ENCODE measurements around the gene TTL.

TTL gene

GRCh38 chr2:112580084-112580483, 98.1 kb downstream of the TTL start:
- H3K4me1 ChIP-seq (ENCODE audit: control insufficient read depth, insufficient read depth, low read length), result no peaks in the 10 kb centered on the region
- no peaks in the 10 kb centered on the region for H3K9me3 ChIP-seq (ENCODE audit: control insufficient read depth, insufficient read depth, low read length)
- no peaks in the 10 kb centered on the region for H3K27me3 ChIP-seq (ENCODE audit: control insufficient read depth, insufficient read depth, low read length)
- no peak overlapping the region for H3K4me3 ChIP-seq (ENCODE audit: low read length)
- no CpG with 5 or more reads among the region's 7 CpGs for WGBS (ENCODE audit: insufficient coverage, insufficient read length)
- peaks cover 8% of the 10 kb centered on the region; the same call in 1 of the 2 replicates for H3K36me3 ChIP-seq (ENCODE audit: control insufficient read depth, insufficient read depth, low read length)
- DNase-seq (ENCODE audit: low read depth, low spot score), result no peak
- H3K27ac ChIP-seq (ENCODE audit: low read length), result no peak overlapping the region

- Histone ChIP-seq H3K4me3 (ENCODE audit: low read length) (no peak overlapping the region), H3K27ac (ENCODE audit: low read length) (no peak overlapping the region), H3K27me3 (ENCODE audit: control insufficient read depth, insufficient read depth, low read length) (no peaks in the 10 kb centered on the region), H3K9me3 (ENCODE audit: control insufficient read depth, insufficient read depth, low read length) (no peaks in the 10 kb centered on the region), H3K4me1 (ENCODE audit: control insufficient read depth, insufficient read depth, low read length) (no peaks in the 10 kb centered on the region), H3K36me3 (ENCODE audit: control insufficient read depth, insufficient read depth, low read length) (peaks cover 5% of the 10 kb centered on the region)
- no CpG with 5 or more reads among the region's 10 CpGs for WGBS (ENCODE audit: insufficient coverage, insufficient read length)
- no peak for DNase-seq (ENCODE audit: low read depth, low spot score)
Measured at GRCh38 chr2:112582314-112582746, 100.4 kb downstream of the TTL start.

- no CpG with 5 or more reads among the region's 19 CpGs for WGBS (ENCODE audit: insufficient coverage, insufficient read length)
- no peak overlapping the region for H3K27ac ChIP-seq (ENCODE audit: low read length)
- no peak for DNase-seq (ENCODE audit: low read depth, low spot score)
- H3K4me3 ChIP-seq (ENCODE audit: low read length), result peak overlapping the region; percentile 87; the same call in 1 of the 2 replicates
- no peaks in the 10 kb centered on the region for H3K9me3 ChIP-seq (ENCODE audit: control insufficient read depth, insufficient read depth, low read length)
- no peaks in the 10 kb centered on the region for H3K27me3 ChIP-seq (ENCODE audit: control insufficient read depth, insufficient read depth, low read length)
- H3K36me3 ChIP-seq (ENCODE audit: control insufficient read depth, insufficient read depth, low read length), result peaks cover 5% of the 10 kb centered on the region
- no peaks in the 10 kb centered on the region for H3K4me1 ChIP-seq (ENCODE audit: control insufficient read depth, insufficient read depth, low read length)
Measured at GRCh38 chr2:112583497-112584133, 101.7 kb downstream of the TTL start.

- Histone ChIP-seq H3K36me3 (ENCODE audit: control insufficient read depth, insufficient read depth, low read length) (peaks cover 5% of the 10 kb centered on the region), H3K27ac (ENCODE audit: low read length) (no peak within 1 kb of the TSS)
Measured at GRCh38 chr2:112584134-112584890, 102.4 kb downstream of the TTL start, which contains the start of gene CHCHD5. Gene CHCHD5, plus strand, starts transcription at chr2:112584609. Its CDS starts 39 bp downstream, at chr2:112584648.

GRCh38 chr2:112584891-112585250, 102.9 kb downstream of the TTL start:
- no peak for DNase-seq (ENCODE audit: low read depth, low spot score)
- H3K36me3 ChIP-seq (ENCODE audit: control insufficient read depth, insufficient read depth, low read length), result peaks cover 5% of the 10 kb centered on the region
- H3K27ac ChIP-seq (ENCODE audit: low read length), result no peak overlapping the region
- WGBS (ENCODE audit: insufficient coverage, insufficient read length), result no CpG with 5 or more reads among the region's 3 CpGs
- H3K4me3 ChIP-seq (ENCODE audit: low read length), result peak overlapping the region; percentile 87; the same call in 1 of the 2 replicates
- no peaks in the 10 kb centered on the region for H3K4me1 ChIP-seq (ENCODE audit: control insufficient read depth, insufficient read depth, low read length)
- no peaks in the 10 kb centered on the region for H3K27me3 ChIP-seq (ENCODE audit: control insufficient read depth, insufficient read depth, low read length)
- no peaks in the 10 kb centered on the region for H3K9me3 ChIP-seq (ENCODE audit: control insufficient read depth, insufficient read depth, low read length)

More at GRCh38 chr2:112584134-112584890, 102.4 kb downstream of the TTL start, which contains the start of gene CHCHD5:
- WGBS (ENCODE audit: insufficient coverage, insufficient read length), result no CpG with 5 or more reads among the region's 54 CpGs
- peak; percentile 81 for DNase-seq (ENCODE audit: low read depth, low spot score)
- Histone ChIP-seq H3K4me1 (ENCODE audit: control insufficient read depth, insufficient read depth, low read length) (no peaks in the 10 kb centered on the region), H3K9me3 (ENCODE audit: control insufficient read depth, insufficient read depth, low read length) (no peaks in the 10 kb centered on the region), H3K27me3 (ENCODE audit: control insufficient read depth, insufficient read depth, low read length) (no peaks in the 10 kb centered on the region), H3K4me3 (ENCODE audit: low read length) (peak within 1 kb of the TSS; percentile 87)

GRCh38 chr2:112585400-112585799, 103.4 kb downstream of the TTL start:
- no CpG with 5 or more reads among the region's 3 CpGs for WGBS (ENCODE audit: insufficient coverage, insufficient read length)
- no peaks in the 10 kb centered on the region for H3K27me3 ChIP-seq (ENCODE audit: control insufficient read depth, insufficient read depth, low read length)
- no peak overlapping the region for H3K27ac ChIP-seq (ENCODE audit: low read length)
- H3K4me3 ChIP-seq (ENCODE audit: low read length), result no peak overlapping the region
- peaks cover 5% of the 10 kb centered on the region for H3K36me3 ChIP-seq (ENCODE audit: control insufficient read depth, insufficient read depth, low read length)
- no peaks in the 10 kb centered on the region for H3K9me3 ChIP-seq (ENCODE audit: control insufficient read depth, insufficient read depth, low read length)
- H3K4me1 ChIP-seq (ENCODE audit: control insufficient read depth, insufficient read depth, low read length), result no peaks in the 10 kb centered on the region
- no peak for DNase-seq (ENCODE audit: low read depth, low spot score)

GRCh38 chr2:112585873-112586464, 104.0 kb downstream of the TTL start:
- no peak for DNase-seq (ENCODE audit: low read depth, low spot score)
- H3K4me3 ChIP-seq (ENCODE audit: low read length), result no peak overlapping the region
- WGBS (ENCODE audit: insufficient coverage, insufficient read length), result no CpG with 5 or more reads among the region's 18 CpGs
- no peaks in the 10 kb centered on the region for H3K9me3 ChIP-seq (ENCODE audit: control insufficient read depth, insufficient read depth, low read length)
- no peak overlapping the region for H3K27ac ChIP-seq (ENCODE audit: low read length)
- peaks cover 2% of the 10 kb centered on the region; the same call in 1 of the 2 replicates for H3K4me1 ChIP-seq (ENCODE audit: control insufficient read depth, insufficient read depth, low read length)
- no peaks in the 10 kb centered on the region for H3K27me3 ChIP-seq (ENCODE audit: control insufficient read depth, insufficient read depth, low read length)
- H3K36me3 ChIP-seq (ENCODE audit: control insufficient read depth, insufficient read depth, low read length), result peaks cover 5% of the 10 kb centered on the region

GRCh38 chr2:112588611-112589045, 106.7 kb downstream of the TTL start:
- Histone ChIP-seq H3K9me3 (ENCODE audit: control insufficient read depth, insufficient read depth, low read length) (no peaks in the 10 kb centered on the region), H3K4me3 (ENCODE audit: low read length) (no peak overlapping the region), H3K4me1 (ENCODE audit: control insufficient read depth, insufficient read depth, low read length) (peaks cover 2% of the 10 kb centered on the region; the same call in 1 of the 2 replicates), H3K36me3 (ENCODE audit: control insufficient read depth, insufficient read depth, low read length) (peaks cover 5% of the 10 kb centered on the region), H3K27ac (ENCODE audit: low read length) (no peak overlapping the region), H3K27me3 (ENCODE audit: control insufficient read depth, insufficient read depth, low read length) (no peaks in the 10 kb centered on the region)
- no CpG with 5 or more reads among the region's 6 CpGs for WGBS (ENCODE audit: insufficient coverage, insufficient read length)
- no peak for DNase-seq (ENCODE audit: low read depth, low spot score)

All from iPS DF 6.9 (cell line).